PC-9 (cell line): ENCODE measurements around the gene CNTN4. TPM values are rescaled to one million over a fixed set of nuclear protein-coding genes. Genes with fewer than 3 reads are reported as not detected.

Experiments used
- BruUV-seq: library from RNA; stranded (reverse); fragments of 400-500 nt; replicated peaks from 2 replicates; lab custom pipeline; 2021; lab: Mats Ljungman, UMichigan
- CTCF ChIA-PET: fragments of 300-600 bp; sonication (Branson Sonifier 250); formaldehyde crosslinking; loops from one replicate; lab custom pipeline; 2022; ENCODE audit warnings: antibody characterized with exemption; lab: Charles Lee
- POLR2A ChIA-PET: fragments of 300-600 bp; sonication (Branson Sonifier 250); formaldehyde crosslinking; loops from one replicate; lab custom pipeline; 2022; ENCODE audit warnings: antibody characterized with exemption; ENCODE audit not compliant: unreplicated experiment; lab: Charles Lee
- DNase-seq, 2 experiments: peaks; one replicate each; pipeline versions ENCODE4 v3.0.0 to v3.0.0-alpha.2; 2015 to 2022; ENCODE audit warnings: mixed read lengths in 1 of 2
- H2AFZ ChIP-seq: fragments of 200-600 bp; sonication (generic); 2 replicates; pipeline ENCODE4 v1.8.1; 2017; ENCODE audit warnings: antibody characterized with exemption
- H3F3A ChIP-seq: fragments of 200-600 bp; sonication (generic); 2 replicates; pipeline ENCODE4 v1.8.1; 2017; ENCODE audit warnings: antibody characterized with exemption, mild to moderate bottlenecking, low read depth; ENCODE audit not compliant: insufficient read depth
- H3K27ac ChIP-seq: fragments of 200-600 bp; sonication (generic); 2 replicates; pipeline ENCODE4 v1.6.1; 2016; ENCODE audit warnings: mixed run types
- H3K27me3 ChIP-seq: fragments of 200-600 bp; sonication (generic); 2 replicates; pipeline ENCODE4 v1.6.1; 2016; ENCODE audit warnings: low read depth, mixed run types; ENCODE audit not compliant: insufficient read depth
- H3K36me3 ChIP-seq: fragments of 200-600 bp; sonication (generic); 2 replicates; pipeline ENCODE4 v1.6.1; 2016; ENCODE audit warnings: low read depth, mixed run types
- H3K4me1 ChIP-seq: fragments of 200-600 bp; sonication (generic); replicated peaks from 2 replicates; pipeline ENCODE4 v1.6.1; 2016; ENCODE audit warnings: mixed run types; ENCODE audit not compliant: insufficient read depth
- H3K4me2 ChIP-seq: fragments of 200-600 bp; sonication (generic); 2 replicates; pipeline ENCODE4 v1.6.1; 2017; ENCODE audit warnings: mixed run types
- H3K4me3 ChIP-seq: fragments of 200-600 bp; sonication (generic); 2 replicates; pipeline ENCODE4 v1.6.1; 2016; ENCODE audit warnings: mixed run types
- H3K79me2 ChIP-seq: fragments of 200-600 bp; sonication (generic); 2 replicates; pipeline ENCODE4 v1.6.1; 2017; ENCODE audit warnings: low read depth, mixed run types
- H3K9me2 ChIP-seq: fragments of 200-600 bp; sonication (generic); 2 replicates; pipeline ENCODE4 v1.8.1; 2017; ENCODE audit warnings: mild to moderate bottlenecking; ENCODE audit not compliant: insufficient read depth
- H3K9me3 ChIP-seq: fragments of 200-600 bp; sonication (generic); 2 replicates; pipeline ENCODE4 v1.8.1; 2016; ENCODE audit warnings: low read depth; ENCODE audit not compliant: insufficient read depth
- H4K20me1 ChIP-seq: fragments of 200-600 bp; sonication (generic); 2 replicates; pipeline ENCODE4 v1.8.1; 2017; ENCODE audit not compliant: insufficient read depth
- EZH2 ChIP-seq: fragments of 200-600 bp; sonication (generic); IDR thresholded peaks from 2 replicates; pipeline ENCODE4 v1.8.0; 2017; ENCODE audit warnings: antibody characterized with exemption, low read depth
- intact Hi-C: fragments of 100-400 bp; cut with micrococcal nuclease; formaldehyde crosslinking; loops from one replicate; pipeline ENCODE4 v1.10.0; 2022; ENCODE audit not compliant: unreplicated experiment
- total RNA-seq: library from RNA; stranded (reverse); gene quantifications from 2 replicates; pipeline ENCODE4 v1.2.3, GENCODE V29; 2021
- TF ChIP-seq, protein P1 (sequence below): fragments of 200-600 bp; sonication (generic); conservative IDR thresholded peaks from 2 replicates; pipeline ENCODE4 v1.6.1; 2017; ENCODE audit warnings: mixed run types, antibody characterized with exemption, mild to moderate bottlenecking, moderate library complexity

CNTN4 gene
- total RNA-seq, 1 experiment from 2014 or later: not detected

DNA sequence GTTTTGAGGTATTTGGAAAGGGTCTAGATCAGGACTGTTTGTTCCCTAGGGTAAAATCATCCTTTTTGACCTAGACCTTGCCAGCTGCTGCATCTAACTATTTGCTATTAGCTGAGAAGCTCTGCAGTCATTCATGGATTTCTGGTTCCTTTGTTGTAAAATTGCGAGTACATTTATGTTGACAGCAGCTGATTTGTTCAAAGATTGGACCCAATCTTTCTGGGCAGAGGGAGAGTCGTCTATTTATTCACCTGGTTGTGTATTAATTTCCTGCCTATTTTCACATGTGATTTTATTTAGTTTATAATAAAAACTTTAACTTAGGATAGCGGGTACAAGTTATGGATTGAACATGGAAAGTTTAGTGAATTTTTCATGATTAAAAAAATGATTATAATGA, 236.3 kb downstream of the CNTN4 start:
- ChIA-PET CTCF (no interaction called here), POLR2A (interaction anchor here (0.6 kb wide), 1 partner anchor 19 kb away, joined by 3 read pairs; no protein-coding TSS in a partner anchor)
- Histone ChIP-seq H3K4me1 (no peaks in the 10 kb centered on the region), H3K36me3 (no peaks in the 10 kb centered on the region), H4K20me1 (no peaks in the 10 kb centered on the region), H3K27ac (no peak overlapping the region), H3K9me2 (no peaks in the 10 kb centered on the region), H3F3A (no peaks in the 10 kb centered on the region), H3K9me3 (no peaks in the 10 kb centered on the region), H3K4me3 (no peak overlapping the region), H2AFZ (no peak overlapping the region), H3K4me2 (no peak overlapping the region), H3K27me3 (no peaks in the 10 kb centered on the region), H3K79me2 (no peaks in the 10 kb centered on the region)
- DNase-seq: no peak
- TF ChIP-seq EZH2: no peak
- TF ChIP-seq, protein P1, sequence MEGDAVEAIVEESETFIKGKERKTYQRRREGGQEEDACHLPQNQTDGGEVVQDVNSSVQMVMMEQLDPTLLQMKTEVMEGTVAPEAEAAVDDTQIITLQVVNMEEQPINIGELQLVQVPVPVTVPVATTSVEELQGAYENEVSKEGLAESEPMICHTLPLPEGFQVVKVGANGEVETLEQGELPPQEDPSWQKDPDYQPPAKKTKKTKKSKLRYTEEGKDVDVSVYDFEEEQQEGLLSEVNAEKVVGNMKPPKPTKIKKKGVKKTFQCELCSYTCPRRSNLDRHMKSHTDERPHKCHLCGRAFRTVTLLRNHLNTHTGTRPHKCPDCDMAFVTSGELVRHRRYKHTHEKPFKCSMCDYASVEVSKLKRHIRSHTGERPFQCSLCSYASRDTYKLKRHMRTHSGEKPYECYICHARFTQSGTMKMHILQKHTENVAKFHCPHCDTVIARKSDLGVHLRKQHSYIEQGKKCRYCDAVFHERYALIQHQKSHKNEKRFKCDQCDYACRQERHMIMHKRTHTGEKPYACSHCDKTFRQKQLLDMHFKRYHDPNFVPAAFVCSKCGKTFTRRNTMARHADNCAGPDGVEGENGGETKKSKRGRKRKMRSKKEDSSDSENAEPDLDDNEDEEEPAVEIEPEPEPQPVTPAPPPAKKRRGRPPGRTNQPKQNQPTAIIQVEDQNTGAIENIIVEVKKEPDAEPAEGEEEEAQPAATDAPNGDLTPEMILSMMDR: no peak
- BruUV-seq: no TSS peak
- intact Hi-C loops: no loop called here

GRCh38 chr3:2343031-2343682, 244.5 kb downstream of the CNTN4 start:
- no peaks in the 10 kb centered on the region for H3K79me2 ChIP-seq
- no peak overlapping the region for H3K4me3 ChIP-seq
- H3F3A ChIP-seq: no peaks in the 10 kb centered on the region
- H3K4me2 ChIP-seq: no peak overlapping the region
- DNase-seq: no peak
- no peak overlapping the region for H3K27ac ChIP-seq
- TF ChIP-seq, protein P1: no peak
- no peak for TF ChIP-seq EZH2
- no peaks in the 10 kb centered on the region for H3K9me2 ChIP-seq
- no peaks in the 10 kb centered on the region for H3K36me3 ChIP-seq
- intact Hi-C loops: no loop called here
- H3K9me3 ChIP-seq: no peaks in the 10 kb centered on the region
- no peak overlapping the region for H2AFZ ChIP-seq
- no peaks in the 10 kb centered on the region for H4K20me1 ChIP-seq
- CTCF ChIA-PET: no interaction called here
- POLR2A ChIA-PET: no interaction called here
- BruUV-seq: no TSS peak
- H3K27me3 ChIP-seq: no peaks in the 10 kb centered on the region
- no peaks in the 10 kb centered on the region for H3K4me1 ChIP-seq

DNA sequence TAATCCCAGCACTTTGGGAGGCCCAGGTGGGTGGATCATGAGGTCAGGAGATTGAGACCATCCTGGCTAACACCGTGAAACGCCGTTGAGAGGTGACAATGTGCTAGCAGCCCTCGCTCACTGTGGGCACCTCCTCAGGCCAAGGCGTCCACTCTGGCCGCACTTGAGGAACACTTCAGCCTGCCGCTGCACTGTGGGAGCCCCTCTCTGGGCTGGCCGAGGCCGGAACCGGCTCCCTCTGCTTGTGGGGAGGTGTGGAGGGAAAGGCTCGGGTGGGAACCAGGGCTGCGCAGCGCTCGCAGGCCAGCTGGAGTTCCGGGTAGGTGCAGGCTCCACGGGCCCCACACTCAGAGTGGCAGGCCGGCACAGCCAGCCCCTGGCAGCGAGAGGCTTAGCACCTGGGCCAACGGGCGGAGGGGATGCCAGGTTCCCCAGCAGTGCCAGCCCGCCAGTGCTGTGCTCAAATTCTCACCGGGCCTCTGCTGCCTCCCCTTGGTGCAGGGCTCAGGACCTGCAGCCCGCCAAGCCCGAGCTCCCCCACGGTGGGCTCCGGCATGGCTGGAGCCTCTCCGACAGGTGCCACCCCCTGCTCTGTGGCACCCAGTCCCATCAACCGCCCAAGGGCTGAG, 253.6 kb downstream of the CNTN4 start:
- intact Hi-C loops: no loop called here
- Histone ChIP-seq H3K4me3 (no peak overlapping the region), H3K4me1 (no peaks in the 10 kb centered on the region), H3K9me2 (no peaks in the 10 kb centered on the region), H3K27ac (no peak overlapping the region), H3K79me2 (no peaks in the 10 kb centered on the region), H3K4me2 (no peak overlapping the region), H3F3A (no peaks in the 10 kb centered on the region), H3K27me3 (no peaks in the 10 kb centered on the region), H4K20me1 (no peaks in the 10 kb centered on the region), H2AFZ (no peak overlapping the region), H3K9me3 (no peaks in the 10 kb centered on the region), H3K36me3 (no peaks in the 10 kb centered on the region)
- no peak for DNase-seq
- POLR2A ChIA-PET: no interaction called here
- BruUV-seq: no TSS peak
- CTCF ChIA-PET: no interaction called here
- TF ChIP-seq EZH2: no peak
- TF ChIP-seq, protein P1: no peak
